ENCODE measurements around the gene PTCHD4. TPM values are rescaled to one million over a fixed set of nuclear protein-coding genes. Genes with fewer than 3 reads are reported as not detected.
"Not testable (repeated sequence)": the region's sequence is repeated elsewhere in the genome, so short reads cannot be mapped to it uniquely, and the experiment has no call there.

PTCHD4 gene
- not detected for total RNA-seq

GRCh38 chr6:48111143-48111506 lies at the start of gene PTCHD4:
Gene PTCHD4 (minus strand): TSS chr6:48111197. CDS start chr6:48068957, 42,240 bp downstream.
- CTCF ChIA-PET, result no interaction called here
- POLR2A ChIA-PET, result no interaction called here

DNA sequence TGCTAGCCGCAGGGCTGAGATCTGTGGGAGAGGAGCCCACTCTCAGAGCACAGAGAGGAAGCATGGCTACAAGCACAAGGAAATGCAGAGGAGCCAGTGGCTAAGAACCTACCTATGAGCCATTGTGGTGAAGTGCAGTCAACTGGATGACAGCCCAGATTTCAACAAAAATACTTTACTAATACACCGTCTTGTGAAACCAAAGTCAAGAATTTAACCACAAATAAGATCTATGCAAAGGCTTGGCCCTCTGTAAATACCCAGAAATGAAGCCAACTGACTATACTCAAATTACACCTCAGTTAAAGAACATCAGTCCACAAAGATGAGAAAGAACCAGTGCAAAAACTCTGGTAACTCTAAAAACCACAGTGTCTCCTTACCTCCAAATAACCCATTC lies 40.1 kb upstream of the PTCHD4 start:
- POLR2A ChIA-PET, result no interaction called here
- CTCF ChIA-PET, result no interaction called here

DNA sequence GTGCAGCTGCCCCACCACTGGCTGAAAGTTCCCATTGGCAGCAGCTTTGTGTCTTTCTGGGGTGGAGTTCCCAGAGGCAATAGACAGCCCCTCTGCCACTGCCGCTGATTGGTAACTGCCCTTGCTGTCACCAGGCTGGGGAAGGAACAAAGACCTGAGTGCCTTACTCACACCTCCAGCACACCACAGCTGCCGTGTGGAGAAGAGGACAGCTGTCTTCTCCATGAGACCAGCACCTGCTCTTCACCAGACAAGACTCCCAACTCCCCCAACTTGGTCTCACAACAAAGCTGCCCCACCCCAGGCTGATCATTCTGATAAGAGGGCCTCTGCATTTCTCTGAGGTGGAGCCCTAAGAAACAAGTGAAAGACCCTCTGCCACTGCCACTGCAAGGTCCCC lies 39.7 kb upstream of the PTCHD4 start:
- CTCF ChIA-PET, result no interaction called here

DNA sequence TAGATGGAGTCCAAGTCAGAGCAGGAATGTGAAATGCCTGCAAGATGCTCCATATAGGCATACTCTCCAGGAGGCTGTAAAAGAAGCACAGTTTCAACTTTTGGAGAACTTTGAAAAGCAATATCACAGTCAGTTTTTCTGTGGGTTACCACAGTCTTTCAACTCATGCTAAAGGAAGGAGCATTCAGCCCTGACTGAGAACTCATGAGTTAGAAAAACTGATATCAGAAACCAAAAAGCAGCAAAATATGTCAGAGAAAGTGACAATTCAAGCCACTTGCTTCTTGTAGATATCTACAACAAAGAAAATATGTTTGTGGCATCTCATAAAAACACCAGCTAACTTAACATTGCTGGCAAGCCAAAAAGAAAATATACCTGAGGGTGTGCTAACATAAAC lies 36.1 kb upstream of the PTCHD4 start:
- ChIA-PET CTCF (no interaction called here), POLR2A (no interaction called here)

More for the DNA sequence above, 39.7 kb upstream of the PTCHD4 start:
- POLR2A ChIA-PET, result no interaction called here

GRCh38 chr6:48144021-48144420 lies 33.0 kb upstream of the PTCHD4 start:
- ChIA-PET POLR2A (no interaction called here), CTCF (no interaction called here)

- ChIA-PET POLR2A (no interaction called here), CTCF (no interaction called here)
These were observed 31.0 kb upstream of the PTCHD4 start for GRCh38 chr6:48141975-48142374.

DNA sequence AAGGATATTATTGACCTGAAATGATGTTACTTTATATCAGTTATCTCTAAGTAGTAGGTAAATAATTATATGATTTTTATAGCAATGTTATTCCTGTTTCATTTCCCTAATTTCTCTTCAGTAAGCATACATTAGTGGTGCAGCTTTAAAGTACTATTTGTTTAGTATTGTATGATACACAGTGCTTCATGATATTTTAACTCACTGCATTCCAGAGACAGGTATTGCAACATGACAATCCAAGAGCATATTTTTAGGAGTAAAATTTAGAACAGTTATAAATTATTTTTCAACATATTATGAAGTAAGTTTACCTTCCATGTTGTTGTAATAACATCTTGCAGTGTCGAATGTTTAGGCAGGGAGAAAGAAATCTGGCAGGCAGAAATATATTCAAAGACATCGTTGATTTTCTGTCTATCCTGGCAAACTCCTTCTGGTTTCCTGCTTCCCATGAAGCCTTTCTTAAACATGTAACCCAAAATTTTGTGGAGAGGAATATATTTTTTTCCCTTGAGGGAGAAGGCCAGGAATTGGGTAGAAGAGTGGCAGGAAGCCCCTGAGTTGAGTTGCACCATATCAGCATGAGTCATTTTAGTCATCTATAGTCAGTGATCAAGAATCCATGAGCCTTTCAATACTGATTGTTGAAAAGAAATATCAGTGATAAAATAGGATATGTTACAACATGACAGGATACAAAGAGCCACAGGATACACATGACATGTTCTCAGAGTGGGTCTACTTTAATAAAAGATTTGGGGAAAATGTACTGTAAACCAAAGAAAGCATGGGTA lies 29.0 kb upstream of the PTCHD4 start:
- ChIA-PET CTCF (no interaction called here), POLR2A (no interaction called here)

DNA sequence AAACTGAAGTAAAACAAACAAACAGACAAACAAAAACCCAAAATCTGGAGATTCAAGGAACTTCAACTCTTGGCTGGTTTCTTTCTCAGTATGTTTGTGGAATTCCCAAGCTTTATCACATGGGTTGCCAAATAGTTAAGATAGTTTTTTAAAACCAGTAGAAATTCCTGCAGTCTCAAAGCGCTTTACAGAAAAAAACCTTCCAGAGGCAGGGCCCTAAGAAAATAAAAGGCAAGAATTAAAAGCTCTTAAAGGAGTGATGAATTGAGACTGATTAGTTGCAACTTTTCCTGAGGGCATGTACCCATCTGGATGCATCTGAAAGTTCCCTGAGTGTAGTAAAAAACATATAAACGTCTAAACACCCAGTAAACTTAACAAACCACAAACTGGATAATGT lies 25.9 kb upstream of the PTCHD4 start:
- POLR2A ChIA-PET, result no interaction called here
- CTCF ChIA-PET, result no interaction called here

DNA sequence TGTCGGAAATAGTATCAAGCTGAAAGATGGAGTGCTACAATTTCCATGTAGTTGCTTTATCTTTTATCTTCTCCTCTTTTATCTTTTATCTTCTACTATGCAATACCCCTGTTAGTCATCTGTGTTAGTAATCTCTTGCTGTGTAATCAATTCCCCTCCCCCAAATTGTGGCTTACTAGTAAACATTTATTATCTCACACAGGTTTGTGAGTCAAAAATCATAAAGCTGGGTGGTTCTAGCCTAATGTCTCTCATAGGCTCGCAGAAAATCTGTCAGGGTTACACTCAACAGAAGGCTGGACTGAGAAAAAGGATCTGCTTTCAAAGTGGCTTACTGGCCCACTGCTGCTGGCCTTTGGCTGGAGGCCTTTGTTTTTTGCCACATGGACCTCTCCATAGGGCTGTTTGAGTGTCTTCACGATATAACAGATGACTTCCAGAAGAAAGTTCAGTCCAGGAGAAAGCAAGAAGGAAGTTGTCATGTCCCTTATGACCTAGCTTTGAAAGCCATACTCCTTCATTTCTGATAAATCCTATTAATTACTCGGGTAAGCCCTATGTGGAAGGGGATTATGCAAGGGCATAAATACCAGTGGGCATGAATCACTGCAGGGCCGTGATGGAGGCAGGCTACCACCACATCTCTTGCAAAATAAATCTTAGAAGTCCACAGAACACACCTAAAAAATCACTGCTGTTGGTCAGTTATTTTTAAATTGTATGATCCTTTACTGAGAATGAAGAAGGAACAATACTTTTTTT lies 24.5 kb upstream of the PTCHD4 start:
- ChIA-PET POLR2A (no interaction called here), CTCF (no interaction called here)

DNA sequence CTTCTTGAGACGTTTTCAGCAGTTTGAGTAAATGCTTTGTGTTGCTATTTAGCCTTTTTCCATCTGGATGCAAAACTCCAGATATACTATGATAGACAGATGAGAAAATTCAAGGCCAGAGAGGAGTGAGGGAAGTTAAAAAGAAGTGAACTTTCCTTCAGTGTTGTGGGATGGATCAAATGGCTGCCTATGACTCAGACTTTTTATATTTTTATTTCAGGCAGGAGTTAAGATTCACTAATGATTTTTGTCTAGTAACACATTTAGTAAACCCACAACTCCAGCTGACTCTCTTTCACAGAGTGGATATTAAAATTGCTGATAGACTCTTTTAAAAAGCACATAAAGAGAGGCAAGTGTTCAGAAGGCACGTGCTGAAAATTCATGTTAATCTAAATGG lies 23.2 kb upstream of the PTCHD4 start:
- CTCF ChIA-PET, result no interaction called here
- POLR2A ChIA-PET, result no interaction called here

DNA sequence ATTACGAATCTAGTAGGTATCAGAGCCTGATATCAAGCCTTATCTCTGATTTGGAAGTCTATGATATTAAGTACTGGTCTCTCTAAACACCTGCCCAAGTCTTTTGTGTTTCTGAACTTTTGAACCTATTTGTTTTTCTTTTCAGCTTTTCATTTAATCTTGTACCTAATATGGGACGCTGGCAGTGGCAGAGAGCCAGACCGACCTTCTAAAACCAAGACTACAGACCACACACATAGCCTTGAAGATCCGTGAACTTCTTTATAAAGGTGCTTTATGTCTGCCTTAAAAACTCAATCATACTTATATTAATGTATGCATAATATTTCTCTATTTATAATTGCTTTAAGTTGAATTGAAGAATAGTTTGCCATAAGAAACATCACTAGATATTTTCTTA lies 12.6 kb upstream of the PTCHD4 start:
- POLR2A ChIA-PET, result no interaction called here
- CTCF ChIA-PET, result no interaction called here

DNA sequence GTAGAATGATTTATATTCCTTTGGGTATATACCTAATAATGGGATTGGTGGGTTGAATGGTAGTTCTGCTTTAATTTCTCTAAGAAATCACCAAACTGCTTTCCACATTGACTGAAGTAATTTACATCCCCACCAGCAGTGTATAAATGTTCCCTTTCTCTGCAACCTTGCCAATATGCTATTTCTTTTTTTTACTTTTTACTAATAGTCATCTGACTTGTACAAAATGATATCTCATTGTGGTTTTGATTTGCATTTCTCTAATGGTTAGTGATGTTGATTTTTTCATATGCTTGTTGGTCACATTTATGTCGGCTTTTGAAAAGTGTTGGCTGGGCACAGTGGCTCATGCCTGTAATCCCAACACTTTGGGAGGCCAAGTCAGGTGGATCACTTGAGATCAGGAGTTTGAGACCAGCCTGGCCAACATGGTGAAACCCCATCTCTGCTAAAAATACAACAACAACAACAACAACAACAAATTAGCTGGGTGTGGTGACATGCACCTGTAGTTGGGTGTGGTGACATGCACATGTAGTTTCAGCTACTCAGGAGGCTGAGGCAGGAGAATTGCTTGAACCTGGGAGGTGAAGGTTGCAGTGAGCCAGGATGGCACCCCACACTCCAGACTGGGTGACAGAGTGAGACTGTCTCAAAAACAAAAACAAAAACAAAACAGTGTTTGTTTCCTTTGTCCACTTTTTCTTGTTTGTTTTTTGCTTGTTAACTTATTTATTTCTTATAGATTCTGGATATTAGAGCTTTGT lies 11.2 kb upstream of the PTCHD4 start:
- CTCF ChIA-PET, POLR2A ChIA-PET: not testable (repeated sequence)

DNA sequence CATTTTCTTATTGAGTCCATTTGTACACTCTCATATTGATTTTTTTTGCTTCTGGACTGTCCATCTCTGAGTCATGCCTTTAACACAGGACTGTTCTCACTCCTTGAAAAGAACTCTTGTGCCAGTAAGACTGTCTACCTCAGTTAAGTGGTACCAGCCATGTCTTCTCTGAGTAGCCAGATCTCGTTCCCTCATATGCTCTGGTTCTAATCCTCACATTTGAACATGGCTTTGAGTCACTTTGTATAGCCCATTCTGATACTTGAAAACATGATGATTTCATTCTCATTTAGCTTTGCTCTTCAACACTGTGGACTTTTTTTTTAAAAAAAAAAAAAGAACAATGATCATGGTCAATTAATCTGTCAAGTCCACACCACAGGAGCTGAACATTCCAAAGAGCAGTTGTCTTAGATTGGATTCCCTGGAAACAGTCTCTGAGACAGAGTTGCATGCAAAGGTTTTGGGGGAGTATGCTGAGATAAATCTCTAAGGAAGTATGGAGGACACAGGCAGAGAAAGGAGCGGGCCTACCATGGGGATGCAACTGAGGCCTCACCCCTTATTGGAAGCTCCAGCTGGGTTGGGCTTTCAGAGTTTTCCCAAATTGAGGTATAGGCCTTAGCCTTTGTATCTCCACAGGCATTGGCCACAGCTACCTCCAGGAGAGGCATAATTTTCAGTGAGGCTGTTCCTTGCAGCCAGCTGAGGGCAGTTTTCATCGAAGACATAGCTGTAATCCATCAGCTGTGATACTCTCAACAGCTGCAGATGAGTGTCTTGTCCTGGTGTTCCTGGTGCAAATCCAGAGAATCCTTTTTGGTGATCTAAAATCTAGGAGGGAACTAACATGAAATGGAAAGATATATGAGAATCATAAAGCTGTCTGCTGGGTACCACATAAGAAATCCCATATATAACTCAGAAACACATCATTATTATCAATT lies 6.0 kb upstream of the PTCHD4 start:
- ChIA-PET CTCF (no interaction called here), POLR2A (no interaction called here)

DNA sequence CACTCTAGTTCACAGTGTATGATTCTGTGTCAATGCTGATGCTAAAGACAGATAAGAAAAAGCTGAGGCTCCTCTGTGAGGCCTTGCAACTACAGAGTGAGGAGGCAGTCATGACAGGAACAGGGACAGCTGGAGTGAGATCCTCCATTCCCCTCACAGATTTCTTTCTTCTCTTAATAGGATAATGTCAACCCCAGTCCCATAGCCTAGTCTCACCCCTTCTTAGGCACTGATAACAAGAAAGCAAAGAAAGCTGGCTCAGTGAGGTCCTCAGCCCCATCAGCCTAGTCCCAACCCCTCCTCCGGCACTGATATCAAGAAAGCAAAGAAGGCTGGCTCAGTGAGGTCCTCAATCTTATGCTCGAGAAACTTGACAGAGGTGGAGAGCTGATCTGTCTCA lies 2.1 kb upstream of the PTCHD4 start:
- POLR2A ChIA-PET, result no interaction called here
- CTCF ChIA-PET, result no interaction called here

- ChIA-PET CTCF (no interaction called here), POLR2A (no interaction called here)
These were observed 578 bp upstream of the PTCHD4 start for GRCh38 chr6:48111575-48111974.

DNA sequence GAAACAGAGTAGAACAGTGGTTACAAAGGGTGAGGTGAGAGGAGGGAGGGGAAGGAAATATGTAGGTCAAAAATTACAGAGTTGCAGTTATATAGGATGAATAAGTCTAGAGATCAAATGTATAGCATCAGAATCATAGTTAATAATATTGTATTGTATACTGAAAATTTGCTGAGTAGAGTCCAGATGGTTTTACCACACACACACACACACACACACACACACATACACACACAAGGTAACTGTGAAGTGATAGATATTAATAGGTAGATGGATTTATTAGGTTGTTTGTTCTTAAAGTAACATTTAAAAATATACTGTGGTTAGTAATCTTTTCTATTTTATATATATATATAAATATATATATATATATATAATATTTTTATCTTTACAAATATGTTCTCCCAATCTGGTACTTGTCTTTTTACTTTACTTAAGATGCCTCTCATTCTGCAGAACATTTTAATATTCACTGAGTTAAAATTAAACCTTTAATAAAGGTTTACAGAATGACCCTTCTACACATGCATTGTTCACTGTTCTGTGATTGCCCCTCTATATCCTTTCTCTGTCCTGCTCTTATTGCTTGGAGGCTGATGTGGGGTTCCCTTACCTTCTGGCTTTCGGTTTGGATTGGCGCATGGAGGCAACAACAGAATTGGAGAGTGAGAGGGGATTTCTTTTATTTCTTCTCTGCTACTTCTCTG lies 408 bp downstream of the PTCHD4 start:
- CTCF ChIA-PET, result no interaction called here
- POLR2A ChIA-PET, result no interaction called here

DNA sequence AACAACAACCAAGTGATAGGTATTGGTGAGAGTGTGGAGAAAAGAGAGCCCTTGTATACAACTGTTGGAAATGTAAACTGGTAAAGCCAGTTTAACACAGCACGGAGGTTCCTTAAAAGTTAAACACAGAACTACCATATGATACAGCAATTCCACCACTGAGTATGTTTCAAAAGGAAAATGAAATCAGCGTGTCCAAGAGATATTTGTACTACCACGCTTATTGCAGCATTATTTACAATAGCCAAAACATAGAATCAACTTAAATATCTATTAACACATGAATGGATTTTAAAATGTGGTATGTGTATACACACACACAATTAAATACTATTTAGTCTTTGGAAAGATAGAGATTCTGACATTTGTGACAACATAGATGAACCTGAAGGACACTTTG lies 1.1 kb downstream of the PTCHD4 start:
- POLR2A ChIA-PET, result no interaction called here
- CTCF ChIA-PET, result no interaction called here

GRCh38 chr6:48102476-48103195 lies 8.4 kb downstream of the PTCHD4 start:
- CTCF ChIA-PET, POLR2A ChIA-PET: not testable (repeated sequence)

DNA sequence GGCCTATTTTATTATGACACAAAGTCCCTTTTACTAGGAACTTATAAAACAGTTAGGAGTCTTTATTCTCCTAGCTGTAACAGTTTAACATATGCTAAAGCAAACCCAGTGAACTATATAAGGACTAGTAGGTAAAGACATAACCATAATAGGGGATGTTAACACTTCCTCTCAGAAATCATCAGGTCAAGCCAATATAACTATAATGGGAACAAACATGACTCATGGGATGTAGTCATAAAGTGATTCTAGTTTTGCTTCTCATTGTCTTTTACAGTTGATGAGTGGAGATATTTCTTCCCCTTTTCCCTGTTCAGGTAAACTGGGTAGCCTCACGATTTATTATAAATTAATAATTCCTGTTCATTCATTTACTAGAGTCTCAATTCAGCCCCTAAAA lies 9.7 kb downstream of the PTCHD4 start:
- POLR2A ChIA-PET, result no interaction called here
- CTCF ChIA-PET, result no interaction called here
